ENCODE measurements around the gene URI1. TPM values are rescaled to one million over a fixed set of nuclear protein-coding genes. Genes with fewer than 3 reads are reported as not detected.

Gene URI1
- polyA plus RNA-seq, 1 donor, result 62.6 TPM

DNA sequence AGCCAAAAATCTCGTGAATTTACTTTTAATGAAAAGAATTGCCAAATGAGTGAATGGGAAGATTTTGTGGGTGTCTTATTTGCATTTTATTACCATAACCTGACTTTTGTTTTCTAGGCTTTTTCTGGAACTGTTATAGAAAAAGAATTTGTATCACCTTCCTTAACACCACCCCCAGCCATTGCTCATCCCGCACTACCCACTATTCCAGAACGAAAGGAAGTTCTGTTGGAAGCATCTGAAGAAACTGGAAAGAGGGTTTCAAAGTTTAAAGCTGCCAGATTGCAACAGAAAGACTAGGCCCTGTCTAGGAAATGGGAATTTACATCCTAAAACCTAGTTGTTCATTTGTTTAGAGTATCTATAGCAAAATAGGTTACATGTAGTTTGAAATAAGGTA, 72.7 kb downstream of the URI1 start:
- WGBS (ENCODE audit: insufficient coverage, low lambda C conversion rate), result 100% methylated on average over 1 of the region's 3 CpGs
- no peak overlapping the region for H3K27ac ChIP-seq (ENCODE audit: low read length)
- H3K4me3 ChIP-seq (ENCODE audit: low read length), result no peak overlapping the region
- no peaks in the 10 kb centered on the region for H3K27me3 ChIP-seq (ENCODE audit: control insufficient read depth, insufficient read depth, low read length)
- H3K36me3 ChIP-seq (ENCODE audit: control insufficient read depth, insufficient read depth, low read length), result peaks cover 19% of the 10 kb centered on the region
- no peak for DNase-seq
- no peaks in the 10 kb centered on the region for H3K9me3 ChIP-seq (ENCODE audit: control insufficient read depth, low read depth, low read length)
- H3K4me1 ChIP-seq (ENCODE audit: control insufficient read depth, insufficient read depth, low read length), result no peaks in the 10 kb centered on the region

DNA sequence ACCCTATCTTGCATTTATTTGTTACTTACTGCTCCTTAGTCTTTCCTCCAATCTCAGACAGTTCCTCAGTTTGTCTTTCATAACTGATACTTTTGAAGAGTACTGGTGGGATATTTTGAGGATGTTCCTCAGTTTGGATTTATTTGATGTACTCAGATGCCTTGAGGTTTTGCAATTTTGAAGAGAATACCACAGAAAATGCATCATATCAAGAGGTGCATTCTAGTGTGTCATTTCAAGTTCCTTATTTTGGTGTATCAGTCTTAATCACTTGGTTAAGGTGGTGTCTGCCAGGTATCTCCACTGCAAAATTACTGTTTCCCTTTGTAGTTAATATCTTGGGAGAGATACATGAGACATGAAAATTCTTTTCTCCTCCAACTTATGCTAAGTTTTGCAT, 75.1 kb downstream of the URI1 start:
- Histone ChIP-seq H3K27ac (ENCODE audit: low read length) (no peak overlapping the region), H3K4me3 (ENCODE audit: low read length) (no peak overlapping the region)
- no peak for DNase-seq

DNA sequence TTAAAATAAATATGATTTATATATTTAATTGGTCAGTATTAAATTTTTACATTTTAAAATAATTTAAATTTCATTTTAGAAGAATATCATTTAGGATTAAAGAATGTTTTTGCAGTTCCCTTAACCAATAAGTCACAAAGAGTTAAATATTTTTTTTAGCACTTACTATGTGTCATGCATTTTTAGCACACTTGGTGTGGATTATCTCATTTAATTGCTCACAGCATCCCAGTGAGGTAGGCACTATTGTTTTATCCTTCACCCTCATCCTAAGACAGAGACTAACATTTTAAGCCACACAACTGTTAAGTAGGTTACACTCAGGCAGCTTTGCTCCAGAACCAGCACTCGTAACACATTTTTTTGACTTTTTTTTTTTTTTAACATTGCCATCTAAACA, 78.2 kb downstream of the URI1 start:
- no peaks in the 10 kb centered on the region for H3K4me1 ChIP-seq (ENCODE audit: control insufficient read depth, insufficient read depth, low read length)
- WGBS (ENCODE audit: insufficient coverage, low lambda C conversion rate), result 86% methylated on average over 1 of the region's 1 CpG
- no peak for DNase-seq
- no peak overlapping the region for H3K27ac ChIP-seq (ENCODE audit: low read length)
- no peaks in the 10 kb centered on the region for H3K27me3 ChIP-seq (ENCODE audit: control insufficient read depth, insufficient read depth, low read length)
- H3K36me3 ChIP-seq (ENCODE audit: control insufficient read depth, insufficient read depth, low read length), result peaks cover under 1% of the 10 kb centered on the region
- H3K9me3 ChIP-seq (ENCODE audit: control insufficient read depth, low read depth, low read length), result peaks cover 4% of the 10 kb centered on the region
- H3K4me3 ChIP-seq (ENCODE audit: low read length), result no peak overlapping the region

More for the DNA sequence above, 75.1 kb downstream of the URI1 start:
- peaks cover 11% of the 10 kb centered on the region for H3K36me3 ChIP-seq (ENCODE audit: control insufficient read depth, insufficient read depth, low read length)
- no peaks in the 10 kb centered on the region for H3K27me3 ChIP-seq (ENCODE audit: control insufficient read depth, insufficient read depth, low read length)
- no peaks in the 10 kb centered on the region for H3K9me3 ChIP-seq (ENCODE audit: control insufficient read depth, low read depth, low read length)
- H3K4me1 ChIP-seq (ENCODE audit: control insufficient read depth, insufficient read depth, low read length), result no peaks in the 10 kb centered on the region

DNA sequence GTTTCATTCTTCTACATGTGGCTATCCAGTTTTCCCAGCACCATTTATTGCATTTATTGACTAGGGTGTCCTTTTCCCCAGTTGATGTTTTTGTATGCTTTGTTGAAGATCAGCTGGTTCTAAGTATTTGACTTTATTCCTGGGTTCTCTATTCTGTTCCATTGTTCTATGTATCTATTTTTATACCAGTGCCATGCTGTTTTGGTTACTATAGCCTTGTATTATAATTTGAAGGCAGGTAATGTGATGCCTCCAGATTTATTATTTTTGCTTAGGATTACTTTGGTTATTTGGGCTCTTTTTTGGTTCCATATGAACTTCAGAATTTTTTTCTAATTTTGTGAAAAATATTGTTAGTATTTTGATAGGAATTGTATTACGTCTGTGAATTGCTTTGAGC, 80.6 kb downstream of the URI1 start:
- WGBS (ENCODE audit: insufficient coverage, low lambda C conversion rate), result 100% methylated on average over 1 of the region's 1 CpG
- Histone ChIP-seq H3K27ac (ENCODE audit: low read length) (no peak overlapping the region), H3K4me1 (ENCODE audit: control insufficient read depth, insufficient read depth, low read length) (no peaks in the 10 kb centered on the region), H3K36me3 (ENCODE audit: control insufficient read depth, insufficient read depth, low read length) (no peaks in the 10 kb centered on the region), H3K9me3 (ENCODE audit: control insufficient read depth, low read depth, low read length) (peaks cover 4% of the 10 kb centered on the region), H3K27me3 (ENCODE audit: control insufficient read depth, insufficient read depth, low read length) (no peaks in the 10 kb centered on the region), H3K4me3 (ENCODE audit: low read length) (no peak overlapping the region)
- DNase-seq, result no peak

DNA sequence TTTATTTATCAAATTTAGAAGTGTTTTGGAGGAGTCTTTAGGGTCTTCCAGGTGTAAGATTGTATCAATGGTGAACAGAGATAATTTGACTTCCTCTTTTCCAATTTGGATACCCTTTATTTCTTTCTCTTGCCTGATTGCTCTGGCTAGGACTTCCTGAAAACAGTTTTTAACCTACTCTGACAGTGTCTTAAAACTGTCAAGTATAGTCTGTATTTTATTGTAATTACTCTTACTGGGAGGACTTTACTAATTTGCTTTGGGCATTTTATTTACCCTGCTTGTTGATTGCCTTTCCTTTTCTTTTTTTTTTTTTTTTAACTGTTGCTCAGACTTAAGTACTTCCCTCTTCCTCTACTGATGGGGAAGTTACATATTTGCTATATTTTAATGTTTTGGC, 81.3 kb downstream of the URI1 start:
- H3K27me3 ChIP-seq (ENCODE audit: control insufficient read depth, insufficient read depth, low read length), result no peaks in the 10 kb centered on the region
- peaks cover 4% of the 10 kb centered on the region for H3K9me3 ChIP-seq (ENCODE audit: control insufficient read depth, low read depth, low read length)
- no peak overlapping the region for H3K4me3 ChIP-seq (ENCODE audit: low read length)
- no peak for DNase-seq
- no peak overlapping the region for H3K27ac ChIP-seq (ENCODE audit: low read length)
- no peaks in the 10 kb centered on the region for H3K36me3 ChIP-seq (ENCODE audit: control insufficient read depth, insufficient read depth, low read length)
- no peaks in the 10 kb centered on the region for H3K4me1 ChIP-seq (ENCODE audit: control insufficient read depth, insufficient read depth, low read length)

DNA sequence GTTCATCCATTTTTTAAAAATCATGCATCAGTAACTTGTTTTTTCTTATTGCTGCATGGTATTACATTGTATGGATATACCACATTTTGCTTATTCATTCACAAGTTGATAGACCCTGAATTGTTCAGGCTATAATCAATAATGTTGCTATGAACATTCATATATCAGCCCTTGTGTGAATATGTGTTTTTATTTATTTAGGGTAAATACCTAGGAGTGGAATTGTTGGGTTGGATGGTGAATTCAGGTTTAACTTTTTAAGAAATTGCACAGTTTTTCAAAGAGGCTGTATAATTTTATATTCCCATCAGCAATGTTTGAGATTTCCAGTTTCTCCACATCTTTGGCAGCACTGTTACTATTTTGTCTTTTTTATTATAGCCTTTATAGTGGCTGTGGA, 82.1 kb downstream of the URI1 start:
- Histone ChIP-seq H3K9me3 (ENCODE audit: control insufficient read depth, low read depth, low read length) (peaks cover 4% of the 10 kb centered on the region), H3K4me1 (ENCODE audit: control insufficient read depth, insufficient read depth, low read length) (no peaks in the 10 kb centered on the region), H3K27me3 (ENCODE audit: control insufficient read depth, insufficient read depth, low read length) (no peaks in the 10 kb centered on the region), H3K36me3 (ENCODE audit: control insufficient read depth, insufficient read depth, low read length) (no peaks in the 10 kb centered on the region), H3K27ac (ENCODE audit: low read length) (no peak overlapping the region), H3K4me3 (ENCODE audit: low read length) (no peak overlapping the region)
- DNase-seq, result no peak

DNA sequence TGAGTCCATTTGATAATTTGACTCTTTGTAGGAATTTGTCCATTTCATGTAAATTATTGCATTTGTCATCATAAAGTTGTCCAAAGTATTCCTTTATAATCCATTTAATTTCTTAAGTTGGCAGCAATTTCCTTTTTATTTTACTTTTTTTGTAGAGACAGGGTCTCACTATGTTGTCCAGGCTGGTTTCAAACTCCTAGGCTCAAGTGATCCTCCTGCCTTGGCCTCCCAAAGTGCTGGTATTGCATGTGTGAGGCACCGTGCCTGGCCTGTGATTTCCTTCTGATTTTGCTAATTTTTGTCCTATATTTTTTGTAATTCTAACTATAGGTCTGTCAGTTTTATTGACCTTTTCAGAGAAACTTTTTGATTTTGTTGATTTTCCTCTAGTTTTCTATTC, 84.9 kb downstream of the URI1 start:
- DNase-seq, result no peak
- Histone ChIP-seq H3K27me3 (ENCODE audit: control insufficient read depth, insufficient read depth, low read length) (no peaks in the 10 kb centered on the region), H3K9me3 (ENCODE audit: control insufficient read depth, low read depth, low read length) (peaks cover 4% of the 10 kb centered on the region), H3K36me3 (ENCODE audit: control insufficient read depth, insufficient read depth, low read length) (no peaks in the 10 kb centered on the region), H3K27ac (ENCODE audit: low read length) (no peak overlapping the region), H3K4me1 (ENCODE audit: control insufficient read depth, insufficient read depth, low read length) (no peaks in the 10 kb centered on the region), H3K4me3 (ENCODE audit: low read length) (no peak overlapping the region)
- whole genome bisulfite sequencing (ENCODE audit: insufficient coverage, low lambda C conversion rate), result no CpG with 5 or more reads among the region's 1 CpG

DNA sequence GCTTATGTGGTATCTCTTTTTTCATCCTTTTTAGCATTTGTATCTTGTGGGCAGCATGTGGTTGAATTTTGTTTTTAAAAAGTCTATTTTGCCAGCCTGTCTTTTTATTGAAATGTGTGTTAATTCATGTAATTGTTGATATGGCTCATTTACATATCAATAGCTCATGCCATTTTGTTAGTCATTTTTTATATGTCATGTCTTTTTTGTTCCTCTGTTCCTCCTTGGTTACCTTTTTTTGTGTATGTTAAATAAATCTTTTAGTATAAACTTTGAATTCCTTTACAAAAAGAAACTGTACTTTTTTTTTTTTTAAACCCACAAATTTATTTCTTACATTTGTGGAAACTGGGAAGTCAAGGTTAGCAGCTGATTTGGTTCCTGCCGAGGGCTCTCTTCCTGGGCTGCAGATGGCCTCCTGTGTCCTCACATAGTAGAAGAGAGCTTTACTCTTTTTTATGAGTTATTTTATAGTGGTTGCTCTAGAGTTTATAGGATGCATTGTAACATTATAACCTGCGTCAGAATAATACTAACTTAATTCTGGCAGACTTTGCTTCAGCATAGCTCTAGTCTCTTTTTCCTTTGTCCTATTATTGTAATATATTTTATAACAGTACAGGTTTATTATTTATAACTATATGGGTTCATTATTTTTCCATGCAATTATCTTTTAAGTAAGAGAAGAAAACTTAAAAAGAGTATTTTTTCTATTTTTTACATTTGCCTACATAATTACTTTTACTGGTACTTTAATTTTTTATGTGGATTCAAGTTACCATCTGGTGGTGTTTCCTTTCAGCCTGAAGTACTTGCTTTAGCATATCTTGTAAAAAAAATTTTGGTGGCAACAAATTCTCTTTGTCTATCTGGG, 86.3 kb downstream of the URI1 start:
- Histone ChIP-seq H3K9me3 (ENCODE audit: control insufficient read depth, low read depth, low read length) (no peaks in the 10 kb centered on the region), H3K4me1 (ENCODE audit: control insufficient read depth, insufficient read depth, low read length) (no peaks in the 10 kb centered on the region), H3K27ac (ENCODE audit: low read length) (no peak overlapping the region), H3K36me3 (ENCODE audit: control insufficient read depth, insufficient read depth, low read length) (no peaks in the 10 kb centered on the region), H3K4me3 (ENCODE audit: low read length) (no peak overlapping the region), H3K27me3 (ENCODE audit: control insufficient read depth, insufficient read depth, low read length) (no peaks in the 10 kb centered on the region)
- no peak for DNase-seq
- WGBS (ENCODE audit: insufficient coverage, low lambda C conversion rate), result no CpG with 5 or more reads among the region's 2 CpGs

DNA sequence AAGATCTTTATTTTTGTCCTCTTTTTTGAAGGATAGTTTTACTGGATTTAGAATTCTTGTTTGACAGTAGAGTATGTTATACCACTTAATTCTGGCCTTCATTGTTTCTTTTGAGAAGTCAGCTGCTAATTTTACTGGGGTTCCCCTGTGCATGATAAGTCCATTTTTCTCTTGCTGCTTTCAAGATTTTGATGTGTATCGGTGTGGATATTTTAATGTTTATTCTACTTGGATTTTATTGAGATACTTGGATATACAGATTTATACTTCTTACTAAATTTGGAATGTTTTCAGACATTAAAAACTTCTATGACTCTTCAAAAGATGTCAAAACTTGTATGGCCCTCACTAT, 86.9 kb downstream of the URI1 start:
- Histone ChIP-seq H3K27ac (ENCODE audit: low read length) (no peak overlapping the region), H3K36me3 (ENCODE audit: control insufficient read depth, insufficient read depth, low read length) (no peaks in the 10 kb centered on the region)

DNA sequence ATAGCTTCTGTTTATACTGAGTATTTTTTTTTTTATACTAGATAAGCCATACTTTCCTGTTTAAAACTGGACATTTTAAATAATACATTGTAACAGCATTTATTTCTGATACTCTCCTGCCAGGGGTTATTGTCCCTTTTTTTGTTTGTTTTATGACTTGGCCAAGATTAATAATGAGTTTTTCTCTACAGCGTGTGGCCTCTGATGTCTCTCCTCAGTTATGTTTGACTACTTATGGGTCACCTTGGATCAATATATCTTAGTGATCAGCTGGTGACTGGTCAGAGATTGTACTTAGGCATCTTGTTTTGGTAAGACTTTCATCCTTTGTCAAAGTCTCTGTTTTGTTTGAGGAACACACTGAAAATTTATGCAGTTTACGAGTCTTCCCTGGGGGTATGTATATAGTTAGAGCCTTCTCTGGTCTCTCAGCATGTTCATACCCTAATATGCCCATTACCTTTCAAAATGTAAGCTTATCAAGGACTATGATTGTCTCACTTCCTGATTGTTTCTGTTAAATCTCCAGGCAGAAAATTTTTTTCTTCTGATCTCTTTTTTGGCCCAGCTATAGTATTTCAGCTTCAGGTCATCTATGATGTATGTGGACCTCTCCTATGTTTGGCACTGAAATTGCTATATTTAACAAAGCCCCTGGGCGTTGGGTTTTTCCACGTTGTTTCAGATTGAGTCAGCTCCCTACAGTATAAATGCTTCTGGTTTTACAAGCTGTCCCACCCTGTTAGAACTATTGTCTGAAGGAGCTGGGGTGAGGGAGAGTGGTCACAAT, 87.9 kb downstream of the URI1 start:
- WGBS (ENCODE audit: insufficient coverage, low lambda C conversion rate), result 90% methylated on average over 2 of the region's 4 CpGs
- Histone ChIP-seq H3K36me3 (ENCODE audit: control insufficient read depth, insufficient read depth, low read length) (no peaks in the 10 kb centered on the region), H3K9me3 (ENCODE audit: control insufficient read depth, low read depth, low read length) (no peaks in the 10 kb centered on the region), H3K4me3 (ENCODE audit: low read length) (no peak overlapping the region), H3K27me3 (ENCODE audit: control insufficient read depth, insufficient read depth, low read length) (no peaks in the 10 kb centered on the region), H3K4me1 (ENCODE audit: control insufficient read depth, insufficient read depth, low read length) (no peaks in the 10 kb centered on the region), H3K27ac (ENCODE audit: low read length) (no peak overlapping the region)
- DNase-seq, result no peak

More for the DNA sequence above, 86.9 kb downstream of the URI1 start:
- no peaks in the 10 kb centered on the region for H3K4me1 ChIP-seq (ENCODE audit: control insufficient read depth, insufficient read depth, low read length)
- no peak overlapping the region for H3K4me3 ChIP-seq (ENCODE audit: low read length)
- H3K27me3 ChIP-seq (ENCODE audit: control insufficient read depth, insufficient read depth, low read length), result no peaks in the 10 kb centered on the region
- no peaks in the 10 kb centered on the region for H3K9me3 ChIP-seq (ENCODE audit: control insufficient read depth, low read depth, low read length)
- no CpG with 5 or more reads among the region's 1 CpG for WGBS (ENCODE audit: insufficient coverage, low lambda C conversion rate)
- no peak for DNase-seq

DNA sequence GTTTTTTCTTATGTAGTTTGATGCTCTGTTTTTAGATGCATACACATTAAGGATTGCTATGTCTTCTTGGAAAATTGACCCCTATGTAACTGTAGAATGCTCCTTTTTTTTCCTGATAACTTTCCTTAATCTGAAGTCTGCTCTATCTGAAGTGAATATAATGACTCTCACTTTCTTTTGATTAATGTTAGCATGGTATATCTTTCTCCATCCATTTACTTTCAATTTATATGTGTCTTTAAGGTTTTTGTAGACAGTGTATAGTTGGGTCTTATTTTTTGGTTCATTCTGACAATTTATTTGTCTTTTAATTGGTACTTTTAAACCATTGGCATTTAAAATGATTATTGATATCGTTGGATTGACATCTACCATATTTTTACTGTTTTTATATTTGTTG, 92.3 kb downstream of the URI1 start:
- no peaks in the 10 kb centered on the region for H3K9me3 ChIP-seq (ENCODE audit: control insufficient read depth, low read depth, low read length)
- 100% methylated on average over 1 of the region's 1 CpG for WGBS (ENCODE audit: insufficient coverage, low lambda C conversion rate)
- no peaks in the 10 kb centered on the region for H3K27me3 ChIP-seq (ENCODE audit: control insufficient read depth, insufficient read depth, low read length)
- H3K4me3 ChIP-seq (ENCODE audit: low read length), result no peak overlapping the region
- peaks cover 3% of the 10 kb centered on the region for H3K36me3 ChIP-seq (ENCODE audit: control insufficient read depth, insufficient read depth, low read length)
- no peak overlapping the region for H3K27ac ChIP-seq (ENCODE audit: low read length)
- no peak for DNase-seq
- H3K4me1 ChIP-seq (ENCODE audit: control insufficient read depth, insufficient read depth, low read length), result no peaks in the 10 kb centered on the region

Data from large intestine (tissue), 3 donors.